ENCODE results near the gene ZAP70. TPM values are rescaled to one million over a fixed set of nuclear protein-coding genes. Genes with fewer than 3 reads are reported as not detected.

ZAP70 gene
- total RNA-seq, 1 donor = 137 TPM

DNA sequence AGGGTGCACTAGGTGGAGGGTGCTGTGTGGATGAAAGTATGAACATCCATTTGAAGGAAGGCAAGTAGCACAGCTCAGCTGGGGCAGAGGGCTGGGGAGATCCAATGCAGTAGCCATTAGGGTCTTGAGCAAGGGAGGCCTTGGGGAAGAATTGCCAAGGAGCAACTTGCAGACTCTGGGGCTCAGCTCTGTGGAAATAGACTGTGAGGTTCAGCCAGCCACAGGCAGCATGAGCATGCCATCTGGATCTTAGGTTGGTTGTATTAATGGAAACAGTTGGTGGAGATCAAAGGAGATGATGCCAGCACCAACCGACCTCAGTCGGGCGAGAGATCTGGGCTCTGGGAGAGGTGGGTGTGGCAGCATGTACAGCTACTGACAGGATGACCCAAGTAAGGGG, 5.6 kb downstream of the ZAP70 start:
- peaks cover 69% of the 10 kb centered on the region for H3K4me1 ChIP-seq (ENCODE audit: insufficient read depth, low read length)
- H3K9me3 ChIP-seq (ENCODE audit: low read depth, low read length) = no peaks in the 10 kb centered on the region
- peak overlapping the region; percentile 14 for H3K4me3 ChIP-seq (ENCODE audit: low read length)
- no peaks in the 10 kb centered on the region for H3K27me3 ChIP-seq (ENCODE audit: insufficient read depth, low read length)

DNA sequence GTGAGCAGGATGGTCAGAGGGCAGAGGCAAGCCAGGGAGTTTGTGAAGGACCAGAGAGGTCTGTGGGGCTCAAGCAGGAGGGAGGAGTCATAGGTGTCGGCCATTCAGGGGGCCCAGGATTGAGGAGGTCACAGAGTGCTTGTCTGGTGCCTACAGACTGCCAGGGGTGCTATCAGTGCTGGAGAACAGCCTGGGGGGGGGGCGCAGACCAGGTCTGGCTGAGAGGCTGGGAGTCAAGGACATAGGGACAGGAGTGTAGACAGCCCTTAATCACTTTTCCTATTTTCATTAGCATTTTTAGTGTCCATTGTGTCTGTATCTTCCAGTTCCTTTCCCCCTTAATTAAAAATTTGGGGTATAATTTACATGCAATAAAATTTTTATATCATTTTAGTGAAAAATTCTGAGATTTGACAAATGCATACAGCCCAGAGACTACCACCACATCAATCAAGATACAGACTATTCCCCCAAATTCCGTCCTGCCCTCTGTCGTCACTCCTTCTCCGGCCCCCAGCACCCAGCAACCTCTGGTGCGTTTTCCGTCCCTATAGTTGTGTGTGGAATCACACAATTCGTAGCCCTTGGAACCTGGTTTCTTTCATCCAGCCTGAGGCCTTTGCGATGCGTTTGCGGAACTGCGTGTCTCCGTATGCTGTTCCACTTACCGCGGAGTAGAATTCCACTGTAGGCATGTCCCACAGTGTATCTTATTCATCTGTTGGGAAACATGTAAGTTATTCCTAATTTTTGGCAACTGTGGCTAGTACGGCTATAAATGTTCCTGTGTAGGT, 6.2 kb downstream of the ZAP70 start:
- Histone ChIP-seq H3K9me3 (ENCODE audit: low read depth, low read length) (no peaks in the 10 kb centered on the region), H3K27me3 (ENCODE audit: insufficient read depth, low read length) (no peaks in the 10 kb centered on the region), H3K4me3 (ENCODE audit: low read length) (peak overlapping the region; percentile 14), H3K4me1 (ENCODE audit: insufficient read depth, low read length) (peaks cover 70% of the 10 kb centered on the region)

DNA sequence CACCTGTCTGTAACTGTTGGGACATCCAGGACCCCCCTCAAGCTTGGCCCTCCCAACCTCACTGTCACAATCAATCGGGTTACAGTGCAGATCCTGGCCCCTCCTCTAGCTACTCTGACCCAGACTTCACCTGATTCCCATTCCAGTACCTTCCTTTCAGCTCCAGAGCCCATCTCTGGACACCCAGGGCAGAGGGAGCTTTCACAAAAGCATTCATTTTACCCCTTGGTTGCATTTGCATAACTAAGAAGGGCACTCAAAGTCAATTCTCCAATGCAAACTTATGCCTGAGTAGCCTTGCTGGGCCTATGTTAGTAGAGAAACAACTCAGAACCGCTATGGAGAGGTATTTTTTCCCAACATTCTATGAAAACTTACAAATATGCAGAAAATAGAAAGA, 7.4 kb downstream of the ZAP70 start:
- H3K27me3 ChIP-seq (ENCODE audit: insufficient read depth, low read length) = no peaks in the 10 kb centered on the region
- no peak overlapping the region for H3K4me3 ChIP-seq (ENCODE audit: low read length)
- no peaks in the 10 kb centered on the region for H3K9me3 ChIP-seq (ENCODE audit: low read depth, low read length)
- H3K4me1 ChIP-seq (ENCODE audit: insufficient read depth, low read length) = peaks cover 66% of the 10 kb centered on the region

DNA sequence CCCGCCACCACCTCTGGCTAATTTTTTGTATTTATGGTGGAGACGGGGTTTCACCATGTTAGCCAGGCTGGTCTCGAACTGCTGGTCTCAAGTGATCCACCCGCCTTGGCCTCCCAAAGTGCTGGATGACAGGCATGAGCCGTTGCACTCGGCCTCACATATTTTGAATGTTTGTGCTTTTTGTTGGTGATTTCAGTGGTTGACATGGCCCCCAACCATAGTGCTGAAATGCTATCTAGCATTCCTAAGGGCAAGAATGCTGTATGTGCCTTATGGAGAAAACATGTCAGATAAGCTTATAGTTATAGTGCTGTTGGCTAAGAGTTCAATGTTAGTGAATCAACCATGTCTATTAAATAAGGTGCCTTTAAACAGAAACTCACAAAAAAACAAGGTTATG, 8.9 kb downstream of the ZAP70 start:
- no peaks in the 10 kb centered on the region for H3K9me3 ChIP-seq (ENCODE audit: low read depth, low read length)

DNA sequence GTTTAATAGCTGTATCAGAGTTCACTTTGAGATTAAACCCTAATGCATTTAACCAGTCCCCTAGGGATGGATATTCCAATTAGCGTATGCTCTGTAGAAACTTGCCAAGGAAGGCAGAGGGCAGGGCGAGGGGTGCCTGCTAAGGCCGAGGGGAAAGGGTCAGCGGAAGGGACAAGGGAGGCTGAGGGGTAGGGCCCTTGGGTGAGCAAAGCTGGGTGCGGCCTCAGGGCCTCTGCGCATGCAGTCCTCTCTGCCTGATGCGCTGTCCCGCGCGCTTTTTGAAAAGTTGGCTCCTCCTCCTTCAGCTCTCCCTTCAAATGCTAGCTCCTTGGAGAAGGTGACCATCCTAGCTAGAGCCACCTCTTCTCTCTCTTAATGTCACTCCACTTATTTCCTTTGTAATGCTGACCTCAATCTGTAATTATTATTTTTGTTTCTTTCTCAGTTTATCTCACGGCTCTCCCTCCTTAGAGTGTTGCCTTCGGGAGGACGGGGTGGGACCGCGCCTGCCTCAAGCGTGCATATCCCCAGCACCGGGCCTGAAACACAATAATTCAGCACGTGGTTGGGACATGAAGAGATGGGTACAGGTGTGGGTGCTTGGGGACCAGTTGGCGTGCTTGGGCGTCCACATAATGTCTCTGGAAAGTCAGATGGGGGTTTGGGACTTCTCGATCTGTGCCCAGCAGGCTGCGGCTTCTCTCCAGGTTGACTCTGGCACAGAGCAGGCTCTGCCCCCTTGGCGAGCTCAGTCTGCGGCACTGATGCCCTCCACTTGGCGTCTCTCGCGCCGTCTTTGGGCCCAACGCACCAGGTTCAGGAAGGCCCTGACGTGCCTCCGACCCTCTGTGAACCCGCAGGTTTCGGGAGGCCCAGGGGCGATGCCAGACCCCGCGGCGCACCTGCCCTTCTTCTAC, 10.0 kb downstream of the ZAP70 start:
- no peaks in the 10 kb centered on the region for H3K27me3 ChIP-seq (ENCODE audit: insufficient read depth, low read length)
- no peak overlapping the region for H3K4me3 ChIP-seq (ENCODE audit: low read length)
- no peaks in the 10 kb centered on the region for H3K9me3 ChIP-seq (ENCODE audit: low read depth, low read length)
- peaks cover 77% of the 10 kb centered on the region for H3K4me1 ChIP-seq (ENCODE audit: insufficient read depth, low read length)

More for the DNA sequence above, 8.9 kb downstream of the ZAP70 start:
- Histone ChIP-seq H3K4me3 (ENCODE audit: low read length) (no peak overlapping the region), H3K27me3 (ENCODE audit: insufficient read depth, low read length) (no peaks in the 10 kb centered on the region), H3K4me1 (ENCODE audit: insufficient read depth, low read length) (peaks cover 77% of the 10 kb centered on the region)

DNA sequence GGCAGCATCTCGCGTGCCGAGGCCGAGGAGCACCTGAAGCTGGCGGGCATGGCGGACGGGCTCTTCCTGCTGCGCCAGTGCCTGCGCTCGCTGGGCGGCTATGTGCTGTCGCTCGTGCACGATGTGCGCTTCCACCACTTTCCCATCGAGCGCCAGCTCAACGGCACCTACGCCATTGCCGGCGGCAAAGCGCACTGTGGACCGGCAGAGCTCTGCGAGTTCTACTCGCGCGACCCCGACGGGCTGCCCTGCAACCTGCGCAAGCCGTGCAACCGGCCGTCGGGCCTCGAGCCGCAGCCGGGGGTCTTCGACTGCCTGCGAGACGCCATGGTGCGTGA, 10.7 kb downstream of the ZAP70 start:
- Histone ChIP-seq H3K9me3 (ENCODE audit: low read depth, low read length) (no peaks in the 10 kb centered on the region), H3K4me3 (ENCODE audit: low read length) (no peak overlapping the region), H3K27me3 (ENCODE audit: insufficient read depth, low read length) (no peaks in the 10 kb centered on the region), H3K4me1 (ENCODE audit: insufficient read depth, low read length) (peaks cover 71% of the 10 kb centered on the region)

DNA sequence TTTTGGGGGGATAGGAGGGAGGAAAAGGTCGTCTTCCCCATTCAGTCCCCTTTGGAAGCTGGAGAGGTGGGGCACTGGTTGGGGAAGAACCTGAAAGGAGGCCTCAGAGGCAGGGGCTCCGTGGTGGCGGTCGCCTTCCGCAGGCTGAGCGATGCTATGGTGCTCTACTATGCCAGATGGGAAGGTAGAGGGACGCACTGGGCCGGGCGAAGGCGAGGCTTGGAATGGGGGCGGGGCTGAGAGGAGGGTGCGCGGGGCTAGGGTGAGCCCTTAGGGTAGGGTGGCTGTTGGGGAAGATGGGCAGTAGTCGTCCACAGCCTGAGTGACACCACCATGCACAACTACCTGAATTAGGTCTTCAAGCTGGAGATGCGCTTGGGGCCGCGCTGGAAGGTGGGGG, 11.1 kb downstream of the ZAP70 start:
- Histone ChIP-seq H3K9me3 (ENCODE audit: low read depth, low read length) (no peaks in the 10 kb centered on the region), H3K4me1 (ENCODE audit: insufficient read depth, low read length) (peaks cover 67% of the 10 kb centered on the region), H3K4me3 (ENCODE audit: low read length) (no peak overlapping the region), H3K27me3 (ENCODE audit: insufficient read depth, low read length) (no peaks in the 10 kb centered on the region)

DNA sequence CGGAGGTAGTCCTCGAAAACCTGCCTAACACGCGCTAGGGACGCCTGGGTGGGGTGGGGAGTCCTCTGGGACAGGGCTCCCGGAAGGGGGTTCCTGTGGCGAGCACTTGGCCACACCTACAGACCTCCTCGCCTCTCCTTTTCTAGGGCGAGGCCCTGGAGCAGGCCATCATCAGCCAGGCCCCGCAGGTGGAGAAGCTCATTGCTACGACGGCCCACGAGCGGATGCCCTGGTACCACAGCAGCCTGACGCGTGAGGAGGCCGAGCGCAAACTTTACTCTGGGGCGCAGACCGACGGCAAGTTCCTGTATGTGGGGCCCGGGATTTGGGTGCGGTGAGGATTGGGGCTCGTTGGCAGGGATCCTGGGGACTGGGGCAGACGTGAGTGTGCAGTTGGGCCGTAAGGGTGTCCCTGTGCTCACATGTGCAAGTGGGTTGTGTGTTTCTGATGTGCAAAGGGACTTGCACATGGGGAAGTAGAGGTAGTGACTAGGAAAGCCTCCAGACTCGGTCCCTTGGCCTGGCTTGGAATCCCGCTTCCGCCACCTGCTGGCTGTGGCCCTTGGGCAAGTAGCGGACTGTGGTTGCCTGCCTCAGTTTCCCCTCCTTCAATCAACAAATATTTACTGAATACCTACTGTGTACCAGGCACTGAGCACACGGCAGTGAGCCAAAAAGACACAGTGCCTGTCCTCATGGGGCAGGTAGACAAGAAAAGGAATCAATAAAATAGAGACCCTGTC, 11.7 kb downstream of the ZAP70 start:
- H3K4me1 ChIP-seq (ENCODE audit: insufficient read depth, low read length) = peaks cover 62% of the 10 kb centered on the region
- no peak overlapping the region for H3K4me3 ChIP-seq (ENCODE audit: low read length)
- H3K27me3 ChIP-seq (ENCODE audit: insufficient read depth, low read length) = no peaks in the 10 kb centered on the region
- no peaks in the 10 kb centered on the region for H3K9me3 ChIP-seq (ENCODE audit: low read depth, low read length)

DNA sequence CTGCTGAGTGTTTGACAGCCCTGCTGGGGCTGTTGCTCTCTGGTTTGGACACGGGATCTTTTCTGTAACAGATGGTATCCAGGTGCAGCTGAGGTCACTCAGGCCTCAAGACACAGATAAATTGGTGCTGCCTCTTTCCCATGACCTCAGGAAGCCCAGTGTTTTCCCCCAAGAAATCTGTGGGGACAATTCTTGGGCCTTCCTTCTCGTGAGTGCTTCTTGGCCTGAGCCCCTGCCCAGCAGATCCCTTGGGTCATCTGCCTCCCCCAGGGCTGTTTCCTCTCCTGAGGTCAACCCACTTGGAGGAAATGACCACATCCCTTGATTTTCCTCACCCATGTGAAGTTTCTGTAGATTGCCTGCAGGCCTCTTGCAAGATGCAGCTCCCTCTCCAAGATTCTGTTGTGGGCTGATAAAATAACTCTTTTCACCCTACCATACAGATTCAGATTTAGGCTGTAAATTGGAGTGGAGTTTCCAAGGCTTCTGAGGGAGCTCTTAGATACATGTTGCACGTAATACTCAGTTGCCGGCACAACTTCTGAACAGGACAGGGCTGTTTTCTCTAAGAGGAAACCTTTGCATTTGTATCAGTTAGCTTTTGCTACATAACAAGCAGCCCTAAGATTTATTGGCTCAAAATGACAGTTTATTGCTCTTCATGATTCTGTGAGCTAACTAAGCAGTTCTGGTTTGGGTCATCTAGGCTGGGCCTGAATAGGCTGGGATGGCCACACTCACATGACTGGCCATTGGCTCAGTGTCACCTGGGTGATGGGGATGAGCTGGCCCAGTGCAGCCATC, 13.1 kb downstream of the ZAP70 start:
- H3K4me1 ChIP-seq (ENCODE audit: insufficient read depth, low read length) = peaks cover 50% of the 10 kb centered on the region
- H3K9me3 ChIP-seq (ENCODE audit: low read depth, low read length) = no peaks in the 10 kb centered on the region
- no peaks in the 10 kb centered on the region for H3K27me3 ChIP-seq (ENCODE audit: insufficient read depth, low read length)
- H3K4me3 ChIP-seq (ENCODE audit: low read length) = no peak overlapping the region

DNA sequence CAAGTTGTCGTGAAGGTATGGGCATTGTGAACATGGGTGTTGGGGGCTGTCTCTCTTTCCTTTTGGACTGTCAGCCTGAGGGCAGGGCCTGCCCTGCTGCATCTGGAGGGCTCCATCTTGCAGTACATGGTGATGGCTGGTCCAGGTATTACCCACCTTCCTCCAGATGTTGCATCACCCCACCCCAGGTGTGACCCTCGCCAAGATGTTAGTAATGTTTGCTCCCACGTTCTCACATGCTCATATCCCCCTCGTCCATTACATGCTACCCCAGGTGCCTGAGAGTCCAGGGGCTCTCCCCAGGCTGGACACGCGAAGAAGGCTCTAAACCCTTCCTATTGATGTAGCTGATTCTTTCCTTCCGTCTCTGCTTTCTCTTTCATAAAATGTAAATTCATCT, 13.9 kb downstream of the ZAP70 start:
- Histone ChIP-seq H3K4me1 (ENCODE audit: insufficient read depth, low read length) (peaks cover 45% of the 10 kb centered on the region), H3K27me3 (ENCODE audit: insufficient read depth, low read length) (no peaks in the 10 kb centered on the region), H3K9me3 (ENCODE audit: low read depth, low read length) (no peaks in the 10 kb centered on the region), H3K4me3 (ENCODE audit: low read length) (no peak overlapping the region)

DNA sequence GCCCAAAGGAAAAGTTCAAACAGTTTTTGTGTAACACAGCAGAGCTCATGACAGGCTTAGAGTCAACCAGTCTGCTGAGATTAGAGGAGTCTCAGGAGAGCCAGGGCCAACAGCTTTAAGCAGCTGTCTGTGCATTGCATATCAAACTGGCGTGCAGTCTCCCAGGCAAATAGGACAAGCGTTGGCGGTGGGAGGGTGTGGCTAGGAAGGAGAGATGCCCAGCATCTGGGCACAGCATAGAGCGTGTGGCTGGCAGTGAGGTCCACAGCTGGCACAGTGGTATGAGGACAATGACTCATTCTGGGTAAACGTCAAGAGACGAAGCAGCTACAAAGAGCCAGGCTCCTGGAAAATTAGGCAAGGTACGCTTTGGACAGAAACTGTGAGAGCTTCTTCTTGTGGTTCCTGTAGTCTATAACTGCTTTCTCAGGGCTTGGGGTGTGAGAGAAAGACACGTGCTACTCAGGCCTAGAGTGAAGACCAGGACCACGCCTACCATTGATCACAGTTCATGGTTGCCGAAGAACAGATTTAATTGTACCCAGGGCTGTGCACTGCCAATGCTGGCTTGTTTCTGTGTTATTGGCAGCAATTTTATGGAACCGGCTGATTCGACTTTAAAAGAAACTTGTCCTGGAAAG, 14.8 kb downstream of the ZAP70 start:
- Histone ChIP-seq H3K27me3 (ENCODE audit: insufficient read depth, low read length) (no peaks in the 10 kb centered on the region), H3K9me3 (ENCODE audit: low read depth, low read length) (no peaks in the 10 kb centered on the region), H3K4me3 (ENCODE audit: low read length) (no peak overlapping the region), H3K4me1 (ENCODE audit: insufficient read depth, low read length) (peaks cover 45% of the 10 kb centered on the region)

DNA sequence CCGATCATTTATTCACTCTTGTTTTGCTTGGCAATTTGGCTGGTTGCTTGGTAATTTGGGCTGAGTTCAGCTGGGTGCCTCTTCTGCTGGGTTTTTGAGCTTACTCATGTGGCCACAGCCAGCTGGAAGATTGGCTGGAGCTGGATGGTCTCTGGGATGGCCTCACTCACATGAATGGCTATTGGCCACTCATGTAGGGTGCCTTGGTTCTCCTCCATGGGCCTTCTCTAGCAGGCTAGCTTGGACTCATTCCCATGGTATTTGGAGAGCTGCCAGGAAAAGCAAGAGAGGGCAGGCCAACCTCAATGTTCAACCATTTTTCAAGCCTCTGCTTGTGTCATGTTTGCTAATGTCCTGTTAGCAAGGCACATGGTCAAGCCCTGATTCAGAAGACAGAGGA, 16.9 kb downstream of the ZAP70 start:
- H3K4me1 ChIP-seq (ENCODE audit: insufficient read depth, low read length) = peaks cover 37% of the 10 kb centered on the region
- H3K9me3 ChIP-seq (ENCODE audit: low read depth, low read length) = no peaks in the 10 kb centered on the region
- no peak overlapping the region for H3K4me3 ChIP-seq (ENCODE audit: low read length)
- H3K27me3 ChIP-seq (ENCODE audit: insufficient read depth, low read length) = no peaks in the 10 kb centered on the region

DNA sequence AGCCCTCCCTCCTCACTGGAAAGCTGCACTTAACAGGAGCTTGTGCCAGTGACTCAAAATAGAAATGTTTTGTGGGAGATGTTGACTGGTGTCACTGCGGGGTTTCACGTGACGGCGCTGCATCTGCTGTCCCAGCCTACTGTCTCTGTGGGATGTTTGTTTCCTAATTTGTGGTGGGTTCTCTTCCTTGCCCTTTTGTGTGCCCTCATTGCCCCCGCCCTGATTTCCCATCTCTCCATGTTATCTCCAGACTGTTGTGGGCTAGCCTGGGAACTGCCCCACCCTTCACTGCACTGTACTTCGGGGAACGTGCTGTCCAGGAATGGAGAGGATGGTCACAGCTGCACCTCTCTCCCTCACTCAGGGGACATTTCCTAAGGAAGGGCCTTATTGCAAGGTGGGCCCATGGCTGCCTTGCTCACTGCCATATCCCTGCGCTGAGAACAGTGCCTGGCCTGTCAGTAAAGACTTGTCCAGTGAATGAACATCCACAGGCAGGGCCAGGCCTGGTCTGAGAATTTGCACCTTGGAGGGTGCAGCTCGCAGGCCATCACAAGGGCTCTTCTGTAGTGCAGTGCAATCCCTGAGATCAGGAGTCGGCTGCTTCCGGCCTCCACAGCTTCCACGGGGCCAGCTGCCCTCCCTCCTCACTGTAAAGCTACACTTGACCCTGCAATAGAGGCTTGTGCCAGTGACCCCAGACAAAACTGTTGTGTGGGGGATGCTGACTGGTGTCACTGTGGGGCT, 18.1 kb downstream of the ZAP70 start:
- Histone ChIP-seq H3K9me3 (ENCODE audit: low read depth, low read length) (no peaks in the 10 kb centered on the region), H3K4me3 (ENCODE audit: low read length) (no peak overlapping the region), H3K27me3 (ENCODE audit: insufficient read depth, low read length) (no peaks in the 10 kb centered on the region), H3K4me1 (ENCODE audit: insufficient read depth, low read length) (peaks cover 25% of the 10 kb centered on the region)
